DND-41 (cell line): ENCODE results near the gene ELMO3.

ENCODE experiments used
- ATAC-seq: fragments of 200-7000 bp; cut with Tn5 transposase; 3 replicates; pipeline ENCODE4 v1.9.1; 2021; ENCODE audit warnings: low read depth; ENCODE audit not compliant: insufficient read depth
- DNase-seq: peaks from one replicate; pipeline ENCODE4 v3.0.0-alpha.2; 2020
- H2AFZ ChIP-seq: 2 replicates; pipeline ENCODE4 v1.6.0; 2012; ENCODE audit warnings: low read depth, low read length
- H3K27ac ChIP-seq: 2 replicates; pipeline ENCODE4 v1.5.1; 2012; ENCODE audit warnings: low read length, inconsistent platforms
- H3K27me3 ChIP-seq: fragments of 200-600 bp; sonication (generic); 2 replicates; pipeline ENCODE4 v1.6.0; 2012; ENCODE audit warnings: low read length, mild to moderate bottlenecking, inconsistent platforms; ENCODE audit not compliant: insufficient read depth, poor library complexity
- H3K36me3 ChIP-seq: 2 replicates; pipeline ENCODE4 v1.5.1; 2012; ENCODE audit warnings: low read length, inconsistent platforms; ENCODE audit not compliant: insufficient read depth
- H3K4me1 ChIP-seq: 2 replicates; pipeline ENCODE4 v1.5.1; 2012; ENCODE audit warnings: mild to moderate bottlenecking, low read length; ENCODE audit not compliant: insufficient read depth
- H3K4me2 ChIP-seq: 2 replicates; pipeline ENCODE4 v1.6.0; 2012; ENCODE audit warnings: mild to moderate bottlenecking, moderate library complexity, low read length, inconsistent platforms; ENCODE audit not compliant: insufficient read depth
- H3K4me3 ChIP-seq, 2 experiments: fragments of 200-600 bp in 1 of 2; shearing (Covaris generic) in 1 of 2; 2 replicates each; pipeline ENCODE4 v1.5.1; 2012 to 2016; ENCODE audit warnings: inconsistent platforms in 2 of 2, low read length in 2 of 2, mild to moderate bottlenecking in 2 of 2, low read depth in 1 of 2, moderate library complexity in 1 of 2
- H3K79me2 ChIP-seq: 2 replicates; pipeline ENCODE4 v1.6.0; 2012; ENCODE audit warnings: low read length, inconsistent platforms; ENCODE audit not compliant: insufficient read depth
- H3K9ac ChIP-seq: 2 replicates; pipeline ENCODE4 v1.6.0; 2012; ENCODE audit warnings: low read depth, mild to moderate bottlenecking, inconsistent platforms, low read length, moderate library complexity
- H3K9me3 ChIP-seq: 2 replicates; pipeline ENCODE4 v1.5.1; 2012; ENCODE audit warnings: low read length, moderate library complexity, mild to moderate bottlenecking, inconsistent platforms; ENCODE audit not compliant: insufficient read depth, severe bottlenecking
- H4K20me1 ChIP-seq: 2 replicates; pipeline ENCODE4 v1.6.0; 2012; ENCODE audit warnings: low read length; ENCODE audit not compliant: insufficient read depth
- EZH2 ChIP-seq: IDR thresholded peaks from 3 replicates; pipeline ENCODE4 v1.6.1; 2012; ENCODE audit warnings: borderline replicate concordance, low read depth, mild to moderate bottlenecking, moderate library complexity, low read length, inconsistent platforms; ENCODE audit not compliant: severe bottlenecking
- TF ChIP-seq, protein P1 (sequence below): IDR thresholded peaks from 2 replicates; pipeline ENCODE4 v1.5.1; 2012; ENCODE audit warnings: borderline replicate concordance, low read length, moderate library complexity, mild to moderate bottlenecking; ENCODE audit not compliant: poor library complexity, severe bottlenecking; ENCODE audit errors: extremely low read depth

ELMO3 gene

DNA sequence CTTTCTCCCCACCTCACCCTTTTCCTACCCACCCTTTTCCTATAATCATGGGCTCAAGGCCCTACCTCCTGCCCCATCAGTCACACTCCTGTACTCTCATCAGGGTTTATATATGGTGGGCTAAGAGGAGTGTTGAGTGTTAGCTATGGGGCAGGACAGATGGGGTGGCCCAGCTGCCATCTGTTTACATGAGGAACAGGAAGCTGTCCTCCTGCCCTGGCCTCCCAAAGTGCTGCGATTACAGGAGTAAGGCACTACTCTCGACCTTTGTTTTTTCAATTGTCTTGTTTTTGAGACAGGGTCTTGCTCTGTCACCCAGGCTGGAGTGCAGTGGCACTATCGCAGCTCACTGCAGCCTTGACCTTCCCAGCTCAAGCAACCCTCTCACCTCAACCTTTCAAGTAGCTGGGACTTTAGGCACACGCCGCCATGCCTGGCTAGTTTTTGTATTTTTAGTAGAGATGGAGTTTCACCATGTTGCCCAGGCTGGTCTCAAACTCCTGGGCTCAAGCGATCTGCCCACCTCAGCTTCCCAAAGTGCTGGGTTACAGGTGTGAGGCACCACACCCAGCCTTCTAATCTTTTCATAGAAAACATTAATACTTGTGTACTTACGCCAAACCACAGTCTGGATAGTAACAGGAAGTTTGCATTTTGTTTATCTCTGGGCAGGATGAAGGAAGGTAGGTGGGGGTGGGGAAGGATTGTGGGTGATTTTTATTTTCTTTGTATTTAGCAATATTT, 40.9 kb upstream of the ELMO3 start:
- H3K27ac ChIP-seq: no peak overlapping the region
- no peak overlapping the region for H3K9ac ChIP-seq
- no peak overlapping the region for H3K4me3 ChIP-seq
- no peak overlapping the region for H2AFZ ChIP-seq
- H3K4me2 ChIP-seq: peak overlapping the region; percentile 97
- no peaks in the 10 kb centered on the region for H3K27me3 ChIP-seq
- TF ChIP-seq EZH2: no peak
- TF ChIP-seq, protein P1, sequence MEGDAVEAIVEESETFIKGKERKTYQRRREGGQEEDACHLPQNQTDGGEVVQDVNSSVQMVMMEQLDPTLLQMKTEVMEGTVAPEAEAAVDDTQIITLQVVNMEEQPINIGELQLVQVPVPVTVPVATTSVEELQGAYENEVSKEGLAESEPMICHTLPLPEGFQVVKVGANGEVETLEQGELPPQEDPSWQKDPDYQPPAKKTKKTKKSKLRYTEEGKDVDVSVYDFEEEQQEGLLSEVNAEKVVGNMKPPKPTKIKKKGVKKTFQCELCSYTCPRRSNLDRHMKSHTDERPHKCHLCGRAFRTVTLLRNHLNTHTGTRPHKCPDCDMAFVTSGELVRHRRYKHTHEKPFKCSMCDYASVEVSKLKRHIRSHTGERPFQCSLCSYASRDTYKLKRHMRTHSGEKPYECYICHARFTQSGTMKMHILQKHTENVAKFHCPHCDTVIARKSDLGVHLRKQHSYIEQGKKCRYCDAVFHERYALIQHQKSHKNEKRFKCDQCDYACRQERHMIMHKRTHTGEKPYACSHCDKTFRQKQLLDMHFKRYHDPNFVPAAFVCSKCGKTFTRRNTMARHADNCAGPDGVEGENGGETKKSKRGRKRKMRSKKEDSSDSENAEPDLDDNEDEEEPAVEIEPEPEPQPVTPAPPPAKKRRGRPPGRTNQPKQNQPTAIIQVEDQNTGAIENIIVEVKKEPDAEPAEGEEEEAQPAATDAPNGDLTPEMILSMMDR: no peak
- H3K4me1 ChIP-seq: peaks cover 54% of the 10 kb centered on the region
- DNase-seq (no peak), ATAC-seq (no peak)
- H3K79me2 ChIP-seq: peaks cover 6% of the 10 kb centered on the region; the same call in 1 of the 2 replicates
- no peaks in the 10 kb centered on the region for H3K9me3 ChIP-seq
- H4K20me1 ChIP-seq: peaks cover 29% of the 10 kb centered on the region
- H3K36me3 ChIP-seq: peaks cover 4% of the 10 kb centered on the region; the same call in 1 of the 2 replicates

DNA sequence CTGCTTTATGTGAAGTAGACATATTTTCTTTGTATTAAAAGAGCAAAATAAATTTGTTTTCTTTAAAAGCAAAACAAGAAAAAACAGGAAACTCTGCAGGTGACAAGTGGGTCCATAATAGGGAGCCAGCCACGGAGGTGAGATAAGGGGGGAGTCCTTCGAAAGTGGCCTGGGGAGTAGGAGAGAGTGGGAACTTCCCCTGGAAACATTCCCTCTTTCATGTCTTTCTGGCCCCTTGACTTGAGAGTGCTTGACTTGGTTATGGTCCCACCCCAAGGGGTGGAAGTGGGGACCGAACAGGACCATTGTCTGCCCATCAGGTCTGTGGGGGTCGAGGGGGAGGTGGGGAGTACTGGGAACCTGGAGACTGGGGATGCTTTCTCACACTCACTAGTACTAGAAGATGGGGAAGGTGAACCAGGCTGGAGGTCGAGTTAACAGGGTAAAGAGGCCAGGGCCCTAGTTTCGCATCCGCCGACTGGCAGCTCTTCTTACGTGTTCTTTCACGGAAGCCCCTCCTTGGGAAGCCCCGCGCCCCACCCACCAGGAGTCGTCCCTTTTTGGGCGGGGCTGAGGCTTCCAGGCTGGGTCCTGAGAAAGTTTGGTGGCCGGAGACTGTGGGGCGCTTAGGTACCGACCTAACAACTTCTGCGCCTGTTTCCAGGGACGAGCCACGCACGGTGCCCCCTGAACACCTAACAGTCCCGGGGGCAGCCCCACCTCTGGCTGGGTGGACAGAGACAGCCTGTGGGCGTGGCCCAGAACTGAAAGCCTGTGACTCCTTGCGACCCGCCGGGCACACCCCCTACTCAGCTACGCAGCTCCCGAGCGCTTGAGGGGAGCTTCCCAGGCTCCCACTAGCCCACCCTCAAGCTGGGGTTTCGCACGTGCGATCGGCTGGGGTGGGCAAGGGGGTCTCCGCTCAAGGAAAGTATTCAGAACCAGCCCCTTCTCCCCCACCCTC, 40.0 kb upstream of the ELMO3 start:
- H3K79me2 ChIP-seq: peaks cover 6% of the 10 kb centered on the region; the same call in 1 of the 2 replicates
- ATAC-seq (peak; percentile 36), DNase-seq (peak; percentile 77)
- no peak for TF ChIP-seq EZH2
- TF ChIP-seq, protein P1: no peak
- peak overlapping the region; percentile 98 for H2AFZ ChIP-seq
- peaks cover 54% of the 10 kb centered on the region for H3K4me1 ChIP-seq
- no peaks in the 10 kb centered on the region for H3K9me3 ChIP-seq
- peak overlapping the region; percentile 60 for H3K27ac ChIP-seq
- peak overlapping the region; percentile 68 for H3K9ac ChIP-seq
- peaks cover 29% of the 10 kb centered on the region for H4K20me1 ChIP-seq
- H3K27me3 ChIP-seq: no peaks in the 10 kb centered on the region
- H3K4me2 ChIP-seq: peak overlapping the region; percentile 97
- H3K36me3 ChIP-seq: peaks cover 4% of the 10 kb centered on the region; the same call in 1 of the 2 replicates
- H3K4me3 ChIP-seq: peak overlapping the region; percentile 85 to 97

DNA sequence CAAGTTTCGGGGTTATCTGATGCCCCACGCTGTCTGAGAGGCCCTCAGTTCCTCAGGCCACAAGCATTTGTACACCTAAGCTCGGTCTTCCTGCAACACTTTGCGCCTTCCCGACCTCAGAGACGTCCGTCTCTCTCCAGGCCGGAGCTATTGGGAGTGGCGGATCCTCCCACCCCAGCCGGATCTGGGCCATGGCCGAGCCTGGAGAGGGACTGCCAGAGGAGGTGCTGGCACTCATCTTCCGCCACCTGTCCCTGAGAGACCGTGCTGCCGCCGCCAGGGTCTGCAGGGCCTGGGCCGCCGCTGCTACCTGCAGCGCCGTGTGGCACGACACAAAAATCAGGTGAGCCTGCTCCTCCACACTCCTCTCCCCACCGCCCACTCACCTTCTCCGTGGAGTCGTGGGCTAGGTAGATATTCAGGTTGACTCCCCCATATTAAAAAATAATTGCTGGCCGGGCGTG, 37.3 kb upstream of the ELMO3 start:
- Histone ChIP-seq H3K79me2 (peaks cover 6% of the 10 kb centered on the region; the same call in 1 of the 2 replicates), H3K9ac (peak overlapping the region; percentile 68), H3K36me3 (no peaks in the 10 kb centered on the region), H3K27me3 (no peaks in the 10 kb centered on the region), H3K4me3 (peak overlapping the region in 1 of 2 experiments; percentile 97; a peak in 2 of 4 replicates), H3K27ac (peak overlapping the region; percentile 46; the same call in 1 of the 2 replicates), H3K9me3 (no peaks in the 10 kb centered on the region), H4K20me1 (peaks cover 7% of the 10 kb centered on the region), H3K4me1 (peaks cover 41% of the 10 kb centered on the region), H2AFZ (peak overlapping the region; percentile 98), H3K4me2 (peak overlapping the region; percentile 97)
- DNase-seq (no peak), ATAC-seq (no peak)
- TF ChIP-seq, protein P1: no peak
- no peak for TF ChIP-seq EZH2
